Mesothelial cell of epicardium (in vitro differentiated cells): Measurements from ENCODE around the gene CEND1. TPM values are rescaled to one million over a fixed set of nuclear protein-coding genes. Genes with fewer than 3 reads are reported as not detected.
"Not testable (repeated sequence)": the region's sequence is repeated elsewhere in the genome, so short reads cannot be mapped to it uniquely, and the experiment has no call there.

Experiments used
- DNase-seq, 2 experiments: peaks; one replicate each; pipeline ENCODE4 v3.0.0; 2021; ENCODE audit warnings: low spot score in 2 of 2; ENCODE audit not compliant: unreplicated experiment in 2 of 2
- H3K27ac Mint-ChIP-seq: 2 replicates; pipeline ENCODE4 v1.8.0; 2021; ENCODE audit warnings: mixed read lengths
- H3K27me3 Mint-ChIP-seq: 2 replicates; pipeline ENCODE4 v1.8.0; 2021; ENCODE audit warnings: low read depth, mixed read lengths
- H3K36me3 Mint-ChIP-seq: 2 replicates; pipeline ENCODE4 v1.8.0; 2021; ENCODE audit warnings: mixed read lengths
- H3K4me1 Mint-ChIP-seq: 2 replicates; pipeline ENCODE4 v1.8.0; 2021; ENCODE audit warnings: mixed read lengths
- H3K4me3 Mint-ChIP-seq: 2 replicates; pipeline ENCODE4 v1.8.0; 2021; ENCODE audit warnings: mild to moderate bottlenecking, moderate library complexity, mixed read lengths
- H3K9me3 Mint-ChIP-seq: 2 replicates; pipeline ENCODE4 v1.8.0; 2021; ENCODE audit warnings: mixed read lengths
- CTCF ChIP-seq: fragments of 200-600 bp; sonication (generic); IDR thresholded peaks from one replicate; pipeline ENCODE4 v1.5.0; 2021; ENCODE audit warnings: antibody characterized with exemption; ENCODE audit not compliant: unreplicated experiment
- total RNA-seq: library from RNA; stranded (reverse); gene quantifications from 3 replicates; pipeline ENCODE4 v1.2.1, GENCODE V29; 2021

The CEND1 gene
- total RNA-seq, 1 donor from 2014 or later, result not detected

- no peak for TF ChIP-seq CTCF
- no peaks in the 10 kb centered on the region for H3K9me3 Mint-ChIP-seq
- no peaks in the 10 kb centered on the region for H3K27me3 Mint-ChIP-seq
- peak within 1 kb of the TSS; percentile 77 for H3K4me3 Mint-ChIP-seq
- H3K36me3 Mint-ChIP-seq, result no peaks in the 10 kb centered on the region
- H3K27ac Mint-ChIP-seq, result peak within 1 kb of the TSS; percentile 92
- H3K4me1 Mint-ChIP-seq, result peaks cover 17% of the 10 kb centered on the region
- peak; percentile 91 to 94 for DNase-seq
Measured at GRCh38 chr11:747158-748006, 42.5 kb downstream of the CEND1 start, which contains the start of gene TALDO1. TALDO1 (plus strand) TSS chr11:747464; CDS start chr11:747482, 18 bp downstream.

GRCh38 chr11:746289-747157 is 43.4 kb downstream of the CEND1 start:
- TF ChIP-seq CTCF, result no peak
- Mint-ChIP-seq H3K4me3 (peak overlapping the region; percentile 77), H3K9me3 (no peaks in the 10 kb centered on the region), H3K4me1 (peaks cover 17% of the 10 kb centered on the region), H3K27ac (peak overlapping the region; percentile 92), H3K27me3 (no peaks in the 10 kb centered on the region), H3K36me3 (no peaks in the 10 kb centered on the region)
- no peak for DNase-seq

GRCh38 chr11:745428-745827 is 44.5 kb downstream of the CEND1 start:
- Mint-ChIP-seq H3K27ac (no peak overlapping the region), H3K4me3 (no peak overlapping the region), H3K27me3 (no peaks in the 10 kb centered on the region), H3K9me3 (no peaks in the 10 kb centered on the region), H3K36me3 (no peaks in the 10 kb centered on the region), H3K4me1 (peaks cover 17% of the 10 kb centered on the region)
- no peak for TF ChIP-seq CTCF
- DNase-seq, result no peak

- peaks cover 9% of the 10 kb centered on the region for H3K4me1 Mint-ChIP-seq
- no peaks in the 10 kb centered on the region for H3K9me3 Mint-ChIP-seq
- H3K27me3 Mint-ChIP-seq, result no peaks in the 10 kb centered on the region
- H3K36me3 Mint-ChIP-seq, result no peaks in the 10 kb centered on the region
- H3K27ac Mint-ChIP-seq, result no peak overlapping the region
- H3K4me3 Mint-ChIP-seq, result no peak overlapping the region
- no peak for DNase-seq
- no peak for TF ChIP-seq CTCF
Measured at GRCh38 chr11:742571-743201, 47.2 kb downstream of the CEND1 start.

GRCh38 chr11:742156-742546 is 47.7 kb downstream of the CEND1 start:
- Mint-ChIP-seq H3K27ac (no peak overlapping the region), H3K4me1 (peaks cover 14% of the 10 kb centered on the region), H3K36me3 (no peaks in the 10 kb centered on the region), H3K9me3 (no peaks in the 10 kb centered on the region), H3K4me3 (no peak overlapping the region), H3K27me3 (no peaks in the 10 kb centered on the region)
- TF ChIP-seq CTCF, result no peak
- no peak for DNase-seq

- not testable (repeated sequence) for H3K9me3 Mint-ChIP-seq, H3K27me3 Mint-ChIP-seq, H3K4me3 Mint-ChIP-seq, DNase-seq, H3K36me3 Mint-ChIP-seq
- peaks cover 12% of the 10 kb centered on the region for H3K4me1 Mint-ChIP-seq
- H3K27ac Mint-ChIP-seq, result peak overlapping the region; percentile 14
Measured at GRCh38 chr11:737899-738298, 52.0 kb downstream of the CEND1 start.
